Sigmoid colon (tissue), 4 donors: ENCODE measurements around the gene PCDHGB1.
"Not testable (repeated sequence)": the region's sequence is repeated elsewhere in the genome, so short reads cannot be mapped to it uniquely, and the experiment has no call there.

Experiments
- EP300 ChIP-seq, 4 donors: sonication (generic); formaldehyde crosslinking; IDR thresholded peaks; one replicate each; pipeline ENCODE4 v1.6.1; 2017; ENCODE audit warnings: antibody characterized with exemption in 4 of 4
- POLR2A ChIP-seq, 2 donors: fragments of 450-650 bp; IDR thresholded peaks; one replicate each; pipeline ENCODE4 v1.6.1; 2016; ENCODE audit warnings: antibody characterized with exemption in 2 of 2, mild to moderate bottlenecking in 2 of 2, moderate library complexity in 2 of 2
- POLR2AphosphoS5 ChIP-seq, 4 donors: sonication (generic); formaldehyde crosslinking; IDR thresholded peaks; one replicate each; pipeline ENCODE4 v1.6.1; 2017; ENCODE audit warnings: antibody characterized with exemption in 4 of 4
- TF ChIP-seq, protein P1 (sequence below), 4 experiments: fragments of 450-650 bp in 3 of 4; fragments of 200-600 bp in 1 of 4; IDR thresholded peaks; one replicate each; pipeline ENCODE4 v1.5.1; 2016 to 2019; ENCODE audit warnings: antibody characterized with exemption in 4 of 4, mild to moderate bottlenecking in 3 of 4, moderate library complexity in 2 of 4

DNA sequence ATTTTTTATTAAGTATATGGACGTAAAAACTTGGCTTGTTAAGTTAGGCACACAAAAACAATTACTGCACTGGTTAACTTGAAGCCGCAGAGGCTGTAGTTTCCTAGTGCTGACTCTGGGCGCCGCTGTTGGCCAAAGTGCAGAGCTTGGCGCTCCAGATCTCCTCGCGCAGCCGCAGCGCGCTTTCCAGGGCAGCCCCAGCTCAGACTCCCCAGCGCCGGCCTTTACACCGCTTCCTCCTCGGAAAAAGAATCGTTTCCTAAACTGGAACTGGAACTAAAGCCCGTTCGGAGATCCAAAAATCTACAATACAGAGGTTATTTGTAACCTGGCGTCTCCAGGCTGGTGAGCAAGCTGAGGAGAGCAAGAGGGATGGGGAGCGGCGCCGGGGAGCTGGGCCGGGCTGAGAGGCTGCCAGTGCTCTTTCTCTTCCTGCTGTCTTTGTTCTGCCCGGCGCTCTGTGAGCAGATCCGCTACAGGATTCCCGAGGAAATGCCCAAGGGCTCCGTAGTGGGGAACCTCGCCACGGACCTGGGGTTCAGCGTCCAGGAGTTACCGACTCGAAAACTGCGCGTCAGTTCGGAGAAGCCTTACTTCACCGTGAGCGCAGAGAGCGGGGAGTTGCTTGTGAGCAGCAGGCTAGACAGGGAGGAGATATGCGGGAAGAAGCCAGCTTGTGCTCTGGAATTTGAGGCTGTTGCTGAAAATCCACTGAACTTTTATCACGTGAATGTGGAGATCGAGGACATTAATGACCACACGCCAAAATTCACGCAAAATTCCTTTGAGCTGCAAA is 48.1 kb downstream of the PCDHGB1 start, which contains the start of gene PCDHGB5:
- not testable (repeated sequence) for TF ChIP-seq POLR2A, POLR2AphosphoS5, EP300 (IDR thresholded peaks at IDR 0.05)
- TF ChIP-seq, protein P1, sequence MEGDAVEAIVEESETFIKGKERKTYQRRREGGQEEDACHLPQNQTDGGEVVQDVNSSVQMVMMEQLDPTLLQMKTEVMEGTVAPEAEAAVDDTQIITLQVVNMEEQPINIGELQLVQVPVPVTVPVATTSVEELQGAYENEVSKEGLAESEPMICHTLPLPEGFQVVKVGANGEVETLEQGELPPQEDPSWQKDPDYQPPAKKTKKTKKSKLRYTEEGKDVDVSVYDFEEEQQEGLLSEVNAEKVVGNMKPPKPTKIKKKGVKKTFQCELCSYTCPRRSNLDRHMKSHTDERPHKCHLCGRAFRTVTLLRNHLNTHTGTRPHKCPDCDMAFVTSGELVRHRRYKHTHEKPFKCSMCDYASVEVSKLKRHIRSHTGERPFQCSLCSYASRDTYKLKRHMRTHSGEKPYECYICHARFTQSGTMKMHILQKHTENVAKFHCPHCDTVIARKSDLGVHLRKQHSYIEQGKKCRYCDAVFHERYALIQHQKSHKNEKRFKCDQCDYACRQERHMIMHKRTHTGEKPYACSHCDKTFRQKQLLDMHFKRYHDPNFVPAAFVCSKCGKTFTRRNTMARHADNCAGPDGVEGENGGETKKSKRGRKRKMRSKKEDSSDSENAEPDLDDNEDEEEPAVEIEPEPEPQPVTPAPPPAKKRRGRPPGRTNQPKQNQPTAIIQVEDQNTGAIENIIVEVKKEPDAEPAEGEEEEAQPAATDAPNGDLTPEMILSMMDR (IDR thresholded peaks at IDR 0.05), result peak in 2 of 4 experiments; percentile 11 to 27
